GM21529 (cell line): ENCODE measurements around the gene RIN3.
"Not testable (repeated sequence)": the region's sequence is repeated elsewhere in the genome, so short reads cannot be mapped to it uniquely, and the experiment has no call there.

ENCODE experiments used
- ATAC-seq: cut with Tn5 transposase; IDR thresholded peaks from one replicate; pipeline ENCODE4 v1.9.1; 2021; ENCODE audit not compliant: unreplicated experiment

Gene RIN3

GRCh38 chr14:92529903-92530302, 16.3 kb downstream of the RIN3 start:
- no peak for ATAC-seq

- no peak for ATAC-seq
Observed at GRCh38 chr14:92531106-92531873, 17.7 kb downstream of the RIN3 start.

- ATAC-seq = no peak
Observed at GRCh38 chr14:92532490-92533163, 19.0 kb downstream of the RIN3 start.

- ATAC-seq = no peak
Observed at GRCh38 chr14:92534932-92535643, 21.5 kb downstream of the RIN3 start.

GRCh38 chr14:92536231-92536630, 22.6 kb downstream of the RIN3 start:
- not testable (repeated sequence) for ATAC-seq

GRCh38 chr14:92538412-92538985, 24.9 kb downstream of the RIN3 start:
- ATAC-seq = peak; percentile 90

- ATAC-seq = no peak
Observed at GRCh38 chr14:92539419-92539818, 25.8 kb downstream of the RIN3 start.

- ATAC-seq = no peak
Observed at GRCh38 chr14:92539875-92540274, 26.3 kb downstream of the RIN3 start.

- ATAC-seq = no peak
Observed at GRCh38 chr14:92540472-92541048, 27.0 kb downstream of the RIN3 start.

- no peak for ATAC-seq
Observed at GRCh38 chr14:92542766-92543554, 29.4 kb downstream of the RIN3 start.

GRCh38 chr14:92544051-92544720, 30.6 kb downstream of the RIN3 start:
- ATAC-seq = no peak

- ATAC-seq = no peak
Observed at GRCh38 chr14:92546347-92547053, 32.9 kb downstream of the RIN3 start.

GRCh38 chr14:92549105-92549858, 35.7 kb downstream of the RIN3 start:
- no peak for ATAC-seq

- no peak for ATAC-seq
Observed at GRCh38 chr14:92549859-92550230, 36.3 kb downstream of the RIN3 start.

- ATAC-seq = peak; percentile 80
Observed at GRCh38 chr14:92551044-92551841, 37.7 kb downstream of the RIN3 start.

GRCh38 chr14:92552066-92552465, 38.5 kb downstream of the RIN3 start:
- ATAC-seq = no peak

GRCh38 chr14:92553438-92553837, 39.9 kb downstream of the RIN3 start:
- ATAC-seq = no peak
